VCaP (cell line): Measurements from ENCODE around the gene NT5C2.
"Not testable (repeated sequence)": the region's sequence is repeated elsewhere in the genome, so short reads cannot be mapped to it uniquely, and the experiment has no call there.

Experiments used
- H3K27ac ChIP-seq: fragments of 450-650 bp; 2 replicates; pipeline ENCODE4 v1.5.1; 2017
- CTCF ChIP-seq: fragments of 450-650 bp; conservative IDR thresholded peaks from 2 replicates; pipeline ENCODE4 v1.5.1; 2017; ENCODE audit warnings: mild to moderate bottlenecking, moderate library complexity

The NT5C2 gene

GRCh38 chr10:103181244-103181643 is 11.8 kb downstream of the NT5C2 start:
- no peak overlapping the region for H3K27ac ChIP-seq
- TF ChIP-seq CTCF, result no peak

- no peak for TF ChIP-seq CTCF
- H3K27ac ChIP-seq, result no peak overlapping the region
Measured at GRCh38 chr10:103180491-103180890, 12.6 kb downstream of the NT5C2 start.

GRCh38 chr10:103177123-103177522 is 15.9 kb downstream of the NT5C2 start:
- no peak for TF ChIP-seq CTCF
- no peak overlapping the region for H3K27ac ChIP-seq

- no peak for TF ChIP-seq CTCF
- no peak overlapping the region for H3K27ac ChIP-seq
Measured at GRCh38 chr10:103175580-103176285, 17.3 kb downstream of the NT5C2 start.

GRCh38 chr10:103174324-103174723 is 18.7 kb downstream of the NT5C2 start:
- not testable (repeated sequence) for H3K27ac ChIP-seq

DNA sequence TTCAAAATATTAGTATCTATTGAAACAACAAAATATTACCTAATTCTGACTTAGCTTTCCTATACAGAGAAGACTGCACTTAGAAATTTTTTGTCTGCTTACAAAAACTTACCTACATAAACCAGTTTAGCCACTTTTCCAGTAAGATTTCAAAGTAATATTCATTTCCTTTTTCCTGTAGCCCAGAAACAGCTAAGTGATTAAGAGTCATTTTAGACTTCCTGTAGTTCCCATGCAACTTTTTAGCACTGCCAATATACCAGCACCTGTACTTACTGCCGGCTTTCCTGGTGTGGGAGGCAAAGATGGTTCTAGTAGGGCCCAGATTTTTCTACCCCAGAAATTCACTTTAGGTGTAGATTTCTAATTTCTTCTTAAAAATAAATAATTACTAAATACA is 21.8 kb downstream of the NT5C2 start:
- no peak for TF ChIP-seq CTCF
- peak overlapping the region; percentile 83 for H3K27ac ChIP-seq

- TF ChIP-seq CTCF, result no peak
- 0 out of 2 replicates have a peak overlapping the region, but pooled peaks have one; percentile 83 for H3K27ac ChIP-seq
Measured at GRCh38 chr10:103168438-103168837, 24.6 kb downstream of the NT5C2 start.

GRCh38 chr10:103167554-103167953 is 25.5 kb downstream of the NT5C2 start:
- not testable (repeated sequence) for H3K27ac ChIP-seq

DNA sequence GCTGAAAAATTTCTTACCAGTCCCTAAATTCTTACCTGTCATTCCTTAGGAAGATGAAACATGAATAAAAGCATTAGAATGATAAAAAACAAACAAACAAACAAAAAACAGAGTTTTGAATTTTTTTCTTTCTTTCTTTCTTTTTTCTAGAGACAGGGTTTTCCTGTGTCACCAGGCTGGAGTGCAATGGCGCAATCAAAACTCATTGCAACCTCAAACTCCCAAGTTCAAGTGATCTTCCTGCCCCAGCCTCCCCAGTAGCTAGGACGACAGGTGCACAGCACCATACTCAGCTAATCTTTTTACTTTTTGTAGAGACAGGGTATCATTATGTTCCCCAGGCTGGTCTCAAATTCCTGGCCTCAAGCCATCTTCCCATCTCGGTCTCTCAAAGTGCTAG is 26.5 kb downstream of the NT5C2 start:
- TF ChIP-seq CTCF, result no peak
- H3K27ac ChIP-seq, result no peak overlapping the region

DNA sequence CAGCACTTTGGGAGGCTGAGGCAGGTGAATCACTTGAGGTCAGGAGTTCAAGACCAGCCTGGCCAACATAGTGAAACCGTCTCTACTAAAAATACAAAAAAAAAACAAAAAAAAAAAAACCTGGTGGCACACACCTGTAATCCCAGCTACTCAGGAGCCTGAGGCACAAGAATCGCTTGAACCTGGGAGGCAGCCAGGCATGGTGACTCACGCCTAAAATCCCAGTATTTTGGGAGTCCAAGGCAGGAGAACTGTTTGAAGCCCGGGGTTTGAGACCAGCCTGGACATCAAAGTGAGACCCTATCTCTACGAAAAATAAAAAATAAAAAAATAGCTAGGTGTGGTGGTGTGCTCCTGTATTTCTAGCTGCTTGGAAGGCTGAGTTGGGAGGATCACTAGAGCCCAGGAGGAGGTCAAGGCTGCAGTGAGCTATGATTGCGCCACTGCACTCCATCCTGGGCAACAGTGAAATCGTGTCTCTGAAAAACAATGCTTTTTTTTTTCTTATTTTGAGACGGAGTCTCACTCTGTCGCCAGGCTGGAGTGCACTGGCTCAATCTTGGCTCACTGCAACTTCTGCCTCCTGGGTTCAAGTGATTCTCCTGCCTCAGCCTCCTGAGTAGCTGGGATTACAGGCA is 29.2 kb downstream of the NT5C2 start:
- H3K27ac ChIP-seq, result not testable (repeated sequence)
